ENCODE measurements around the gene FAM111B. TPM values are rescaled to one million over a fixed set of nuclear protein-coding genes. Genes with fewer than 3 reads are reported as not detected.
"Not testable (repeated sequence)": the region's sequence is repeated elsewhere in the genome, so short reads cannot be mapped to it uniquely, and the experiment has no call there.

FAM111B gene
- total and polyA plus RNA-seq, 2 of the 4 experiments (the other 2 are of a cell fraction), result 3.2 to 9.3 TPM

DNA sequence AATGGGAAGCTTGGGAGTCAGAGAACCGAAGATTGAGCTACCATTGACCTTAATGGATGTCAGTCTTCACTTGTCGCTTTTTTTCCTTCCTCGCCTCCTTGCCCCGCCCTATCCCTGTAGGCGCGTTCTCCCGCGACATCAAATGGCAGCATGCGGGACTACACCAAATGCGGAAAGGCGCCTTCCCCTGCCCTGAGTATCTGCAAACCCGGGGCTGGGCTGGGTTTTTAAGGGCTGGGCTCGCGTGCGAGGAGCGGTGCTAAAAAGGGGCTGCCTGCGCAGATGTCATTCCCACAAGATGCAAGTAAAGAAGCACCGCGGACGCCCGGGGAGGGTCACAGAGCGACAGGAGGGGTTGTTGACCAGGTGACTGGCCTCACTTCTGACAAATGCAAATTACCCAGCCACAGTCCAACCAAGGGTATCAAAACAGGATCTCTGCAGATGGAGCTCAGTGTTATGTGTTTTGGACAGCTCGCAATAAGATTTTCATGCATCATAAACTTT, 4.7 kb upstream of the FAM111B start:
- Histone ChIP-seq H2BK120ac (ENCODE audit: low read depth, low read length) (no peak overlapping the region), H3K4ac (ENCODE audit: low read depth, low read length) (no peak overlapping the region), H2AK5ac (ENCODE audit: low read depth, low read length) (no peak overlapping the region), H3K14ac (replicated peaks; ENCODE audit: low read depth, low read length) (no peak overlapping the region), H3K9me1 (ENCODE audit: insufficient read depth, low read length) (no peaks in the 10 kb centered on the region), H3K18ac (ENCODE audit: low read depth, low read length) (no peak overlapping the region), H3K23ac (ENCODE audit: low read depth, low read length) (no peak overlapping the region), H2AFZ (replicated peaks; ENCODE audit: low read length, poor library complexity) (peak overlapping the region; percentile 84), H3K27ac (ENCODE audit: insufficient read depth, low read length) (no peak overlapping the region), H2BK5ac (ENCODE audit: low read depth, low read length, poor library complexity, severe bottlenecking) (no peak overlapping the region), H4K8ac (ENCODE audit: low read depth in 2 of 2, low read length in 2 of 2) (no peak overlapping the region; a peak in 1 of 4 replicates), H3K36me3 (ENCODE audit: control insufficient read depth, insufficient read depth, low read length) (no peaks in the 10 kb centered on the region), H4K20me1 (ENCODE audit: insufficient read depth, low read length) (no peaks in the 10 kb centered on the region), H3K79me1 (ENCODE audit: low read depth in 1 of 2, low read length in 2 of 2) (peaks cover 2% of the 10 kb centered on the region in 2 experiments; a peak in 1 of 4 replicates), H2AK9ac (replicated peaks; ENCODE audit: low read depth, low read length, poor library complexity) (peak overlapping the region; percentile 78), H3K4me2 (ENCODE audit: low read depth, low read length) (peak overlapping the region; percentile 90), H3K56ac (ENCODE audit: extremely low read depth, insufficient read depth, low read length) (no peak overlapping the region), H2BK15ac (ENCODE audit: low read depth, low read length) (no peak overlapping the region), H3K9ac (ENCODE audit: low read depth, low read length) (no peak overlapping the region), H3K27me3 (ENCODE audit: control insufficient read depth, insufficient read depth, low read length) (peaks cover 2% of the 10 kb centered on the region), H3K9me3 (ENCODE audit: control insufficient read depth, insufficient read depth, low read length) (no peaks in the 10 kb centered on the region), H4K5ac (ENCODE audit: low read depth, low read length) (no peak overlapping the region), H4K91ac (ENCODE audit: insufficient read depth, low read depth, low read length) (no peak overlapping the region), H2BK20ac (ENCODE audit: low read depth, low read length) (no peak overlapping the region), H3K4me3 (ENCODE audit: insufficient read depth, low read depth, low read length) (peak overlapping the region; percentile 32), H3K4me1 (ENCODE audit: control insufficient read depth, insufficient read depth, low read length) (no peaks in the 10 kb centered on the region)
- no TSS peak for BruUV-seq (replicated peaks)
- dilution Hi-C loops (cut with HindIII; ENCODE audit: low sequenced_read_pairs, unreplicated experiment) (no loop called here), in situ Hi-C loops (cut with MboI; ENCODE audit: low sequenced_read_pairs) (no loop called here), intact Hi-C loops (cut with micrococcal nuclease) (no loop called here)
- peak; percentile 19; the same call in 1 of the 2 replicates for ATAC-seq (ENCODE audit: low read depth)
- DNase-seq, result peak; percentile 13
- CTCF ChIA-PET, result no interaction called here
- POLR2A ChIA-PET (ENCODE audit: unreplicated experiment), result no interaction called here
- WGBS, 2 experiments (ENCODE audit: extremely low coverage in 2 of 2, insufficient read length in 1 of 2), result 0% methylated on average over 2 of the region's 23 CpGs; no CpG with 5 or more reads in 1 of the 2 experiments
- TF ChIP-seq RAD21 (IDR thresholded peaks at IDR 0.05; ENCODE audit: low read length), result peak; percentile 20; the same call in 1 of the 2 replicates
- no peak for TF ChIP-seq RCOR1 (IDR thresholded peaks at IDR 0.05; ENCODE audit: insufficient replicate concordance, low read length)
- TF ChIP-seq, protein P1, sequence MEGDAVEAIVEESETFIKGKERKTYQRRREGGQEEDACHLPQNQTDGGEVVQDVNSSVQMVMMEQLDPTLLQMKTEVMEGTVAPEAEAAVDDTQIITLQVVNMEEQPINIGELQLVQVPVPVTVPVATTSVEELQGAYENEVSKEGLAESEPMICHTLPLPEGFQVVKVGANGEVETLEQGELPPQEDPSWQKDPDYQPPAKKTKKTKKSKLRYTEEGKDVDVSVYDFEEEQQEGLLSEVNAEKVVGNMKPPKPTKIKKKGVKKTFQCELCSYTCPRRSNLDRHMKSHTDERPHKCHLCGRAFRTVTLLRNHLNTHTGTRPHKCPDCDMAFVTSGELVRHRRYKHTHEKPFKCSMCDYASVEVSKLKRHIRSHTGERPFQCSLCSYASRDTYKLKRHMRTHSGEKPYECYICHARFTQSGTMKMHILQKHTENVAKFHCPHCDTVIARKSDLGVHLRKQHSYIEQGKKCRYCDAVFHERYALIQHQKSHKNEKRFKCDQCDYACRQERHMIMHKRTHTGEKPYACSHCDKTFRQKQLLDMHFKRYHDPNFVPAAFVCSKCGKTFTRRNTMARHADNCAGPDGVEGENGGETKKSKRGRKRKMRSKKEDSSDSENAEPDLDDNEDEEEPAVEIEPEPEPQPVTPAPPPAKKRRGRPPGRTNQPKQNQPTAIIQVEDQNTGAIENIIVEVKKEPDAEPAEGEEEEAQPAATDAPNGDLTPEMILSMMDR (conservative IDR thresholded peaks at IDR 0.05; ENCODE audit: low read depth, low read length), result peak; percentile 27

DNA sequence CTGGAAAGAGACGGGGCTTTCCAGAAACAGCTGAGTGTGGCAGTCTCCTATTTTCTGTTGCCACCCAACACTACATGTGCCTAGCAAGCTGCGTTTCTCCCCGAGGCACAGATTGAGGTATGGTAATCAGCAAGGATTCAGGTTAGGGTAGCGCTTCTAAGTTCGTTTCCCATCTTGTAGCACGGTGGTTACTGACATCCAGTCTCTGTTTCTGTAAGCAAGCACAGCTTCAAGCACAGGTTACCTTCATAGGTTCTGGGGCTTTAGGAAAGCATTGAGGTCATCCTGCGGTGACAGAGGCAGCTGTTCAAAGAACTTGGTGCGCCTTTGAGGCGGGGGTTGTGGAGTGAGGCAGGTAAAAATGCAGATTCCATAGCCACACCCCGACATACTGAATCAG, 684 bp downstream of the FAM111B start:
- peak overlapping the region; percentile 32; the same call in 1 of the 2 replicates for H3K9ac ChIP-seq (ENCODE audit: low read depth, low read length)
- DNase-seq; H3K14ac ChIP-seq (replicated peaks; ENCODE audit: low read depth, low read length); H2BK20ac ChIP-seq (ENCODE audit: low read depth, low read length); H2BK120ac ChIP-seq (ENCODE audit: low read depth, low read length); H3K79me1 ChIP-seq (ENCODE audit: low read depth in 1 of 2, low read length in 2 of 2); H3K4me1 ChIP-seq (ENCODE audit: control insufficient read depth, insufficient read depth, low read length); H3K23ac ChIP-seq (ENCODE audit: low read depth, low read length); in situ Hi-C loops (cut with MboI; ENCODE audit: low sequenced_read_pairs); H4K5ac ChIP-seq (ENCODE audit: low read depth, low read length); dilution Hi-C loops (cut with HindIII; ENCODE audit: low sequenced_read_pairs, unreplicated experiment); H3K18ac ChIP-seq (ENCODE audit: low read depth, low read length); H3K4ac ChIP-seq (ENCODE audit: low read depth, low read length); H3K9me3 ChIP-seq (ENCODE audit: control insufficient read depth, insufficient read depth, low read length); H3K27ac ChIP-seq (ENCODE audit: insufficient read depth, low read length); H4K20me1 ChIP-seq (ENCODE audit: insufficient read depth, low read length); POLR2A ChIA-PET (ENCODE audit: unreplicated experiment); BruUV-seq (replicated peaks); H4K8ac ChIP-seq (ENCODE audit: low read depth in 2 of 2, low read length in 2 of 2); H2BK5ac ChIP-seq (ENCODE audit: low read depth, low read length, poor library complexity, severe bottlenecking); H3K9me1 ChIP-seq (ENCODE audit: insufficient read depth, low read length); H2BK15ac ChIP-seq (ENCODE audit: low read depth, low read length); H3K36me3 ChIP-seq (ENCODE audit: control insufficient read depth, insufficient read depth, low read length); H2AK5ac ChIP-seq (ENCODE audit: low read depth, low read length); CTCF ChIA-PET; ATAC-seq (ENCODE audit: low read depth); H4K91ac ChIP-seq (ENCODE audit: insufficient read depth, low read depth, low read length); H3K27me3 ChIP-seq (ENCODE audit: control insufficient read depth, insufficient read depth, low read length): not testable (repeated sequence)
- H3K4me3 ChIP-seq (ENCODE audit: insufficient read depth, low read depth, low read length), result peak overlapping the region; percentile 52; the same call in 1 of the 2 replicates
- WGBS, 2 experiments (ENCODE audit: extremely low coverage in 2 of 2, insufficient read length in 1 of 2), result no CpG with 5 or more reads among the region's 10 CpGs
- peak overlapping the region; percentile 7 for H2AK9ac ChIP-seq (replicated peaks; ENCODE audit: low read depth, low read length, poor library complexity)
- peak overlapping the region; percentile 71 for H3K4me2 ChIP-seq (ENCODE audit: low read depth, low read length)
- H2AFZ ChIP-seq (replicated peaks; ENCODE audit: low read length, poor library complexity), result peak overlapping the region; percentile 82
- intact Hi-C loops (cut with micrococcal nuclease), result loop anchor here (2.0 kb wide), 1 partner anchor 35 kb away; the partner anchor contains the start of gene FAM111A
- 0 out of 2 replicates have a peak overlapping the region, but pooled peaks have one; percentile 14 for H3K56ac ChIP-seq (ENCODE audit: extremely low read depth, insufficient read depth, low read length)
